H1 (cell line): ENCODE measurements around the gene TMEM79.

ENCODE experiments used
- BRCA1 ChIP-seq: IDR thresholded peaks from 2 replicates; pipeline ENCODE4 v1.6.1; 2012; ENCODE audit warnings: low read depth, low read length, improper control_type of control experiment
- CBX5 ChIP-seq: fragments of 300-800, 300-1000 bp; sonication (generic); IDR thresholded peaks from 2 replicates; pipeline ENCODE4 v1.7.1; 2016; ENCODE audit warnings: antibody characterized with exemption, low read length, low read depth
- CEBPB ChIP-seq: IDR thresholded peaks from 2 replicates; pipeline ENCODE4 v1.6.1; 2012; ENCODE audit warnings: low read depth, low read length
- CTCF ChIP-seq, 3 experiments: IDR thresholded peaks; 1 replicate in 2 of 3; 2 replicates in 1 of 3; pipeline versions ENCODE4 v1.5.1 to v1.6.1; 2011; ENCODE audit warnings: low read length in 3 of 3, mild to moderate bottlenecking in 3 of 3, inconsistent platforms in 2 of 3, low read depth in 1 of 3, moderate library complexity in 1 of 3; ENCODE audit not compliant: insufficient read depth in 1 of 3; ENCODE audit errors: control extremely low read depth in 1 of 3
- E2F6 ChIP-seq: IDR thresholded peaks from 2 replicates; pipeline ENCODE4 v1.6.1; 2012; ENCODE audit warnings: inconsistent platforms
- FOSL1 ChIP-seq: IDR thresholded peaks from 2 replicates; pipeline ENCODE4 v1.6.1; 2011; ENCODE audit warnings: mild to moderate bottlenecking, low read depth, low read length, moderate library complexity; ENCODE audit not compliant: insufficient read depth
- RAD21 ChIP-seq, 2 experiments: IDR thresholded peaks in 1 of 2; conservative IDR thresholded peaks in 1 of 2; 2 replicates each; pipeline ENCODE4 v1.6.1; 2011; ENCODE audit warnings: low read depth in 2 of 2, low read length in 2 of 2, improper control_type of control experiment in 1 of 2, inconsistent platforms in 1 of 2, mild to moderate bottlenecking in 1 of 2, moderate library complexity in 1 of 2
- RXRA ChIP-seq: IDR thresholded peaks from 2 replicates; pipeline ENCODE4 v1.6.1; 2011; ENCODE audit warnings: low read depth, mild to moderate bottlenecking, low read length, moderate library complexity; ENCODE audit not compliant: insufficient read depth

- no peak for TF ChIP-seq CBX5
- TF ChIP-seq CTCF (IDR thresholded peaks at IDR 0.05; ENCODE audit: control extremely low read depth in 1 of 3, insufficient read depth in 1 of 3, low read depth in 1 of 3, low read length in 3 of 3): no peak
- TF ChIP-seq FOSL1: no peak
- no peak for TF ChIP-seq RXRA
- TF ChIP-seq RAD21 (IDR thresholded peaks at IDR 0.05 in 1 of 2, conservative IDR thresholded peaks at IDR 0.05 in 1 of 2; ENCODE audit: low read depth in 2 of 2, low read length in 2 of 2): no peak
- no peak for TF ChIP-seq E2F6
- no peak for TF ChIP-seq CEBPB
- no peak for TF ChIP-seq BRCA1
These were observed 9.8 kb downstream of the TMEM79 start for GRCh38 chr1:156293895-156294294.
